HG03558 (cell line): Measurements from ENCODE around the gene MFSD1.
A peak's percentile ranks its signal among the peaks of the same experiment; 100 is the strongest.

ENCODE experiments used
- ATAC-seq: cut with Tn5 transposase; IDR thresholded peaks from one replicate; pipeline ENCODE4 v1.9.1; 2021; ENCODE audit warnings: moderate number of reproducible peaks; ENCODE audit not compliant: unreplicated experiment; ENCODE audit errors: extremely low read depth

Gene MFSD1

GRCh38 chr3:158808697-158809096 is 6.8 kb downstream of the MFSD1 start:
- no peak for ATAC-seq

GRCh38 chr3:158809642-158810041 is 7.8 kb downstream of the MFSD1 start:
- no peak for ATAC-seq

GRCh38 chr3:158810823-158811724 is 9.2 kb downstream of the MFSD1 start:
- ATAC-seq, result no peak

- no peak for ATAC-seq
Measured at GRCh38 chr3:158819282-158819681, 17.4 kb downstream of the MFSD1 start.

- no peak for ATAC-seq
Measured at GRCh38 chr3:158820521-158820920, 18.7 kb downstream of the MFSD1 start.

GRCh38 chr3:158821847-158822246 is 20.0 kb downstream of the MFSD1 start:
- no peak for ATAC-seq

GRCh38 chr3:158823426-158823825 is 21.6 kb downstream of the MFSD1 start:
- ATAC-seq, result no peak

- no peak for ATAC-seq
Measured at GRCh38 chr3:158827773-158828172, 25.9 kb downstream of the MFSD1 start.

GRCh38 chr3:158830391-158830790 is 28.5 kb downstream of the MFSD1 start:
- no peak for ATAC-seq

GRCh38 chr3:158831861-158832260 is 30.0 kb downstream of the MFSD1 start:
- ATAC-seq, result no peak

GRCh38 chr3:158835631-158836030 is 33.8 kb downstream of the MFSD1 start:
- ATAC-seq, result no peak

GRCh38 chr3:158836312-158836711 is 34.5 kb downstream of the MFSD1 start:
- ATAC-seq, result no peak

- no peak for ATAC-seq
Measured at GRCh38 chr3:158837240-158837639, 35.4 kb downstream of the MFSD1 start.

GRCh38 chr3:158839966-158840365 is 38.1 kb downstream of the MFSD1 start:
- no peak for ATAC-seq

GRCh38 chr3:158841387-158841786 is 39.5 kb downstream of the MFSD1 start:
- ATAC-seq, result no peak

GRCh38 chr3:158842976-158843375 is 41.1 kb downstream of the MFSD1 start:
- no peak for ATAC-seq

- ATAC-seq, result no peak
Measured at GRCh38 chr3:158845765-158846350, 44.0 kb downstream of the MFSD1 start.

GRCh38 chr3:158846803-158847451 is 45.1 kb downstream of the MFSD1 start:
- ATAC-seq, result peak; percentile 91

- no peak for ATAC-seq
Measured at GRCh38 chr3:158847452-158847821, 45.6 kb downstream of the MFSD1 start.

GRCh38 chr3:158847885-158848284 is 46.0 kb downstream of the MFSD1 start:
- no peak for ATAC-seq

- ATAC-seq, result no peak
Measured at GRCh38 chr3:158849757-158850156, 47.9 kb downstream of the MFSD1 start.
